Heart right ventricle (tissue), 16 donors: ENCODE data around the gene MED10. TPM values are rescaled to one million over a fixed set of nuclear protein-coding genes. Genes with fewer than 3 reads are reported as not detected.

Experiments
- ATAC-seq, 8 donors: fragments of 200-7000 bp; cut with Tn5 transposase; one replicate each; pipeline ENCODE4 v1.9.1; 2020; ENCODE audit warnings: mild to moderate bottlenecking in 8 of 8, moderate library complexity in 8 of 8, moderate number of reproducible peaks in 1 of 8
- DNase-seq, 2 donors: peaks; one replicate each; pipeline ENCODE4 v3.0.0-alpha.2; 2020
- H3K27ac ChIP-seq, 10 donors: fragments of 200-600 bp; sonication (generic) in 2 of 10; one replicate each; pipeline versions ENCODE4 v1.5.0 to v1.8.0; 2020 to 2022; ENCODE audit warnings: mild to moderate bottlenecking in 3 of 10
- H3K27me3 ChIP-seq, 7 donors: fragments of 200-600 bp; one replicate each; pipeline ENCODE4 v1.8.0; 2021 to 2022; ENCODE audit warnings: mild to moderate bottlenecking in 2 of 7
- H3K36me3 ChIP-seq, 9 donors: fragments of 200-600 bp; sonication (generic) in 1 of 9; one replicate each; pipeline versions ENCODE4 v1.5.0 to v1.8.0; 2020 to 2022; ENCODE audit warnings: mild to moderate bottlenecking in 2 of 9
- H3K4me1 ChIP-seq, 9 donors: fragments of 200-600 bp; sonication (generic) in 1 of 9; one replicate each; pipeline versions ENCODE4 v1.5.0 to v1.8.0; 2020 to 2022; ENCODE audit warnings: mild to moderate bottlenecking in 4 of 9
- H3K4me3 ChIP-seq, 10 donors: fragments of 200-600 bp; sonication (generic) in 2 of 10; one replicate each; pipeline versions ENCODE4 v1.5.0 to v1.8.0; 2020 to 2022; ENCODE audit warnings: mild to moderate bottlenecking in 7 of 10, moderate library complexity in 2 of 10
- H3K9me3 ChIP-seq, 11 donors: fragments of 200-600 bp in 10 of 11; sonication (generic) in 2 of 11; one replicate each; pipeline versions ENCODE4 v1.5.0 to v1.8.0; 2013 to 2022; ENCODE audit warnings: mild to moderate bottlenecking in 2 of 11, control low read depth in 1 of 11, moderate library complexity in 1 of 11
- CTCF ChIP-seq, 9 donors: fragments of 200-600 bp; sonication (generic) in 2 of 9; IDR thresholded peaks; one replicate each; pipeline versions ENCODE4 v1.5.0 to v1.8.0; 2021 to 2022; ENCODE audit warnings: antibody characterized with exemption in 9 of 9, mild to moderate bottlenecking in 5 of 9, moderate library complexity in 1 of 9
- WGBS, 2 donors: extraction: QIAGEN DNeasy Blood & Tissue Kit; methylation state at CpG; one replicate each; pipeline ENCODE4 v1.1.7; 2013; ENCODE audit warnings: inconsistent platforms in 1 of 2; 5-methylcytosine and 5-hydroxymethylcytosine counted together
- intact Hi-C, 10 donors: fragments of 100-400 bp; cut with DNase I; formaldehyde crosslinking; loops; one replicate each; pipeline versions ENCODE4 v1.11.1 to v1.14.2; 2022
- polyA plus RNA-seq, 2 donors: library from polyadenylated mRNA; stranded (reverse); fragments of 200-250 nt; gene quantifications; one replicate each; pipeline ENCODE4 v1.2.3, GENCODE V29; 2013
- total RNA-seq, 10 donors: library from RNA; stranded (reverse); fragmentation: NEBNext Ultra II Directional in 3 of 10; extraction: Animal tissue kit (Norgen Biotek cat#: 25700) in 3 of 10; gene quantifications; one replicate each; pipeline versions ENCODE4 v1.2.1 to v1.2.4, GENCODE V29; 2021 to 2023
- donor health status: Arrhythmogenic right ventricular cardiomyopathy.
- donor health status: ischemic (EF 13 %, LVEDD 7.1; RV severe dilation, severe dysfunction).
- donor health status: healthy with polysubstance abuse.
- donor health status: DM: no; HTN: yes; CAD: no.
- donor health status: DM: no; HTN: no; CAD: no.
- donor health status: ischemic (EF 25% LVEDD 6.9; RV normal size, moderate dysfunction).
- donor health status: ischemic (EF 25% LVEDD 5.7; RV mildly dilated, moderate dysfunction).
- donor health status: healthy.
- donor health status: DM: yes; HTN: yes; CAD: no.
- donor health status: Ischemic cardiomyopathy.
- donor health status: ischemic (EF 35%, LVEDD 5.7; RV mildly dilated, moderate dysfunction).
- donor health status: nonischemic (EF 11% LVEDD 7.7; RV severe dilation, severe dysfunction).
- donor health status: DM: yes; HTN: yes; CAD: no.
- donor health status: PGD.
- donor health status: ischemic (EF 29% LVEDD 5.4; RV normal size, mild dysfunction).
- donor health status: nonischemic (EF 23%, LVEDD 6.1; RV moderate dilation, normal function).

The MED10 gene
- total and polyA plus RNA-seq, 12 donors, result 15.3 to 45.4 (median 22.8) TPM

DNA sequence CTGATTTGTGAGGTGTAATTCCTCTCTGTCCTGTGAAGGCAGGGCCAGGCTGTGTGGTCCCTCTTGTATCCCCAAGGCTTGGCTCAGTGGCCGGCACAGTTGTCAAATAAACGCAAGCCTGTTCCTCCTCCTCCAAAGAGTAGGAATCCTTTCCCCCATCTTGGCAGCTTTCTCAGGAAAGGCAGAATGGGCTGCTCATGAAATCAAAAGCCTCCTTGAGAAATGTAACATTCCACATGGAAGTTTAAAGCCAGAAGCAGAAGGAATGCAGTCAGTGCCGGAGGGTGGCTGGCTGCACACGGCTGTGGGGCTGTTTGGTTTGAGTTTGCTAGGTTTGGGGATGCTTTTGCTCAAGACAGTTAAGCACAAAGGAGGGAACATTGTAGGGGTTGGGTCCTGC, 34.5 kb upstream of the MED10 start:
- WGBS, 2 donors, result 65 to 73% methylated on average over 4 of the region's 4 CpGs
- ATAC-seq, result no peak
- H3K4me1 ChIP-seq, result no peaks in the 10 kb centered on the region
- intact Hi-C loops, result no loop called here
- H3K36me3 ChIP-seq, result no peaks in the 10 kb centered on the region
- no peaks in the 10 kb centered on the region for H3K9me3 ChIP-seq
- H3K27ac ChIP-seq, result no peak overlapping the region
- DNase-seq, result no peak
- TF ChIP-seq CTCF (IDR thresholded peaks at IDR 0.05), result no peak
- peak overlapping the region in 1 of 10 donors; percentile 7 for H3K4me3 ChIP-seq
- peaks cover 0 to 6% (median 0%) of the 10 kb centered on the region in 7 donors for H3K27me3 ChIP-seq

GRCh38 chr5:6411141-6411540, 32.8 kb upstream of the MED10 start:
- no peak for ATAC-seq

GRCh38 chr5:6410421-6410820, 32.1 kb upstream of the MED10 start:
- no peak for ATAC-seq

More at GRCh38 chr5:6411141-6411540, 32.8 kb upstream of the MED10 start:
- no peak for TF ChIP-seq CTCF (IDR thresholded peaks at IDR 0.05)
- intact Hi-C loops, result no loop called here
- Histone ChIP-seq H3K4me3 (no peak overlapping the region), H3K27me3 (peaks cover 0 to 6% (median 0%) of the 10 kb centered on the region in 7 donors), H3K36me3 (no peaks in the 10 kb centered on the region), H3K27ac (no peak overlapping the region), H3K9me3 (no peaks in the 10 kb centered on the region), H3K4me1 (no peaks in the 10 kb centered on the region)
- DNase-seq, result no peak
- WGBS, 2 donors, result 89% methylated on average over 15 of the region's 15 CpGs

GRCh38 chr5:6408627-6409446, 30.5 kb upstream of the MED10 start:
- Histone ChIP-seq H3K4me1 (no peaks in the 10 kb centered on the region), H3K9me3 (no peaks in the 10 kb centered on the region), H3K27ac (no peak overlapping the region), H3K4me3 (no peak overlapping the region), H3K27me3 (peaks cover 0 to 6% (median 0%) of the 10 kb centered on the region in 7 donors), H3K36me3 (no peaks in the 10 kb centered on the region)
- WGBS, 2 donors, result 73 to 75% methylated on average over 8 of the region's 8 CpGs
- no peak for DNase-seq
- no peak for ATAC-seq
- intact Hi-C loops, result no loop called here
- no peak for TF ChIP-seq CTCF (IDR thresholded peaks at IDR 0.05)

More at GRCh38 chr5:6410421-6410820, 32.1 kb upstream of the MED10 start:
- no peak for TF ChIP-seq CTCF (IDR thresholded peaks at IDR 0.05)
- Histone ChIP-seq H3K36me3 (no peaks in the 10 kb centered on the region), H3K4me3 (no peak overlapping the region), H3K4me1 (no peaks in the 10 kb centered on the region), H3K27me3 (peaks cover 0 to 6% (median 0%) of the 10 kb centered on the region in 7 donors), H3K9me3 (no peaks in the 10 kb centered on the region), H3K27ac (no peak overlapping the region)
- DNase-seq, result no peak
- 85 to 94% methylated on average over 9 of the region's 9 CpGs for WGBS, 2 donors
- intact Hi-C loops, result no loop called here
